C4-2B (cell line): ENCODE data around the gene PDRG1.
"Not testable (repeated sequence)": the region's sequence is repeated elsewhere in the genome, so short reads cannot be mapped to it uniquely, and the experiment has no call there.

ENCODE experiments used
- ZFX ChIP-seq: fragments of 450-650 bp; IDR thresholded peaks from 2 replicates; pipeline ENCODE4 v1.6.1; 2017
- TF ChIP-seq, protein P1 (sequence below): fragments of 450-650 bp; conservative IDR thresholded peaks from 2 replicates; pipeline ENCODE4 v1.5.1; 2017; ENCODE audit warnings: mild to moderate bottlenecking

DNA sequence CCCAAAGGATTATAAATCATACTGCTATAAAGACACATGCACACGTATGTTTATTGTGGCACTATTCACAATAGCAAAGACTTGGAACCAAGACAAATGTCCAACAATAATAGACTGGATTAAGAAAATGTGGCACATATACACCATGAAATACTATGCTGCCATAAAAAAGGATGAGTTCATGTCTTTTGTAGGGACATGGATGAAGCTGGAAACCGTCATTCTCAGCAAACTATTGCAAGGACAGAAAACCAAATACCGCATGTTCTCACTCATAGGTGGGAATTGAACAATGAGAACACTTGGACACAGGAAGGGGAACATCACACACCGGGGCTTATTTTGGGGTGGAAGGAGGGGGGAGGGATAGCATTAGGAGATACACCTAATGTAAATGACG lies 30.4 kb downstream of the PDRG1 start:
- TF ChIP-seq, protein P1, sequence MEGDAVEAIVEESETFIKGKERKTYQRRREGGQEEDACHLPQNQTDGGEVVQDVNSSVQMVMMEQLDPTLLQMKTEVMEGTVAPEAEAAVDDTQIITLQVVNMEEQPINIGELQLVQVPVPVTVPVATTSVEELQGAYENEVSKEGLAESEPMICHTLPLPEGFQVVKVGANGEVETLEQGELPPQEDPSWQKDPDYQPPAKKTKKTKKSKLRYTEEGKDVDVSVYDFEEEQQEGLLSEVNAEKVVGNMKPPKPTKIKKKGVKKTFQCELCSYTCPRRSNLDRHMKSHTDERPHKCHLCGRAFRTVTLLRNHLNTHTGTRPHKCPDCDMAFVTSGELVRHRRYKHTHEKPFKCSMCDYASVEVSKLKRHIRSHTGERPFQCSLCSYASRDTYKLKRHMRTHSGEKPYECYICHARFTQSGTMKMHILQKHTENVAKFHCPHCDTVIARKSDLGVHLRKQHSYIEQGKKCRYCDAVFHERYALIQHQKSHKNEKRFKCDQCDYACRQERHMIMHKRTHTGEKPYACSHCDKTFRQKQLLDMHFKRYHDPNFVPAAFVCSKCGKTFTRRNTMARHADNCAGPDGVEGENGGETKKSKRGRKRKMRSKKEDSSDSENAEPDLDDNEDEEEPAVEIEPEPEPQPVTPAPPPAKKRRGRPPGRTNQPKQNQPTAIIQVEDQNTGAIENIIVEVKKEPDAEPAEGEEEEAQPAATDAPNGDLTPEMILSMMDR, result not testable (repeated sequence)
- TF ChIP-seq ZFX, result not testable (repeated sequence)
